Lung microvascular endothelial cell (primary cell): ENCODE results near the gene KIF15. TPM values are rescaled to one million over a fixed set of nuclear protein-coding genes. Genes with fewer than 3 reads are reported as not detected.

Experiments used
- DNase-seq, 2 donors: peaks; one replicate each; pipeline versions ENCODE4 v3.0.0 to v3.0.0-alpha.2; 2010; ENCODE audit warnings: low read depth in 2 of 2
- total RNA-seq: library from RNA; depleted of rRNA; stranded (reverse); fragments of >200 nt; gene quantifications from 2 replicates; pipeline ENCODE4 v1.2.1, GENCODE V29; 2014

The KIF15 gene
- total RNA-seq, 1 donor from 2014 or later: 1.6 TPM

- no peak for DNase-seq
Measured at GRCh38 chr3:44875596-44875995, 114.0 kb downstream of the KIF15 start.

- no peak for DNase-seq
Measured at GRCh38 chr3:44877333-44877732, 115.7 kb downstream of the KIF15 start.

- DNase-seq: no peak
Measured at GRCh38 chr3:44880284-44880683, 118.7 kb downstream of the KIF15 start.

GRCh38 chr3:44883213-44883955, 121.8 kb downstream of the KIF15 start:
- no peak for DNase-seq

- peak; percentile 87 to 92 for DNase-seq
Measured at GRCh38 chr3:44883999-44884431, 122.4 kb downstream of the KIF15 start.

GRCh38 chr3:44885618-44886017, 124.0 kb downstream of the KIF15 start:
- DNase-seq: peak; percentile 94 to 96

- DNase-seq: no peak
Measured at GRCh38 chr3:44886561-44886960, 125.0 kb downstream of the KIF15 start.

- no peak for DNase-seq
Measured at GRCh38 chr3:44887101-44887500, 125.5 kb downstream of the KIF15 start.

GRCh38 chr3:44890258-44890657, 128.7 kb downstream of the KIF15 start:
- peak in 1 of 2 donors; percentile 32 for DNase-seq

- no peak for DNase-seq
Measured at GRCh38 chr3:44890852-44891251, 129.3 kb downstream of the KIF15 start.

GRCh38 chr3:44892689-44893088, 131.1 kb downstream of the KIF15 start:
- peak in 1 of 2 donors; percentile 56 for DNase-seq

GRCh38 chr3:44893097-44893496, 131.5 kb downstream of the KIF15 start:
- peak in 1 of 2 donors; percentile 59 for DNase-seq

GRCh38 chr3:44894485-44894884, 132.9 kb downstream of the KIF15 start:
- DNase-seq: peak in 1 of 2 donors; percentile 28

GRCh38 chr3:44896440-44896839, 134.8 kb downstream of the KIF15 start:
- no peak for DNase-seq

GRCh38 chr3:44899683-44900367, 138.2 kb downstream of the KIF15 start:
- no peak for DNase-seq

GRCh38 chr3:44902628-44903027, 141.0 kb downstream of the KIF15 start:
- no peak for DNase-seq

Other genes with a start within 250 kb of the KIF15 start
- gene ZKSCAN7, start 206.6 kb upstream of the KIF15 start, total RNA-seq: 0.87 and 1.2 TPM in 2 replicates
- gene ZNF660, start 176.8 kb upstream of the KIF15 start, total RNA-seq: 0.22 and 1.4 TPM in 2 replicates
- 6.0 and 6.1 TPM in 2 replicates for gene ZNF197, start 136.8 kb upstream of the KIF15 start, total RNA-seq
- 9.4 and 14.3 TPM in 2 replicates for gene ZNF35, start 113.1 kb upstream of the KIF15 start, total RNA-seq
- 2.0 and 2.6 TPM in 2 replicates for gene ZNF502, start 49.1 kb upstream of the KIF15 start, total RNA-seq
- 2.4 and 3.4 TPM in 2 replicates for gene ZNF501, start 32.2 kb upstream of the KIF15 start, total RNA-seq
- 12.2 and 14.1 TPM in 2 replicates for gene KIAA1143, start 175 bp upstream of the KIF15 start, total RNA-seq
- gene TMEM42, start 100.1 kb downstream of the KIF15 start, total RNA-seq: 8.5 and 9.5 TPM in 2 replicates
- under 0.01 TPM in 1 of 2 replicates, not detected in the other for gene TGM4, start 112.8 kb downstream of the KIF15 start, total RNA-seq
- gene ZDHHC3, start 214.4 kb downstream of the KIF15 start, total RNA-seq: 57.1 and 61.5 TPM in 2 replicates
- 23.8 and 25.6 TPM in 2 replicates for gene EXOSC7, start 214.4 kb downstream of the KIF15 start, total RNA-seq